Testis (tissue), 2 donors: ENCODE measurements around the gene ATP7B.

Source experiments
- CTCF ChIP-seq, 3 experiments: fragments of 450-650 bp in 2 of 3; fragments of 200-600 bp in 1 of 3; sonication (generic) in 1 of 3; IDR thresholded peaks; one replicate each; pipeline ENCODE4 v1.5.1; 2016 to 2019; ENCODE audit warnings: antibody characterized with exemption in 3 of 3, mild to moderate bottlenecking in 2 of 3, moderate library complexity in 1 of 3
- POLR2A ChIP-seq: fragments of 450-650 bp; IDR thresholded peaks from one replicate; pipeline ENCODE4 v1.6.1; 2017; ENCODE audit warnings: antibody characterized with exemption, mild to moderate bottlenecking, moderate library complexity

- TF ChIP-seq CTCF (IDR thresholded peaks at IDR 0.05) (no peak), POLR2A (no peak)
Measured at GRCh38 chr13:51925865-51926527, 85.3 kb downstream of the ATP7B start.
